Neuronal stem cell (in vitro differentiated cells): ENCODE data around the gene PIGP.

Source experiments
- DNase-seq: peaks from one replicate; pipeline ENCODE4 v3.0.0-alpha.2; 2013; ENCODE audit warnings: low spot score
- H2AFZ ChIP-seq: one replicate; pipeline ENCODE4 v1.6.1; 2013; ENCODE audit warnings: mild to moderate bottlenecking, low read length, inconsistent platforms
- H2AK5ac ChIP-seq: 2 replicates; pipeline ENCODE4 v1.6.1; 2013; ENCODE audit warnings: low read depth, mild to moderate bottlenecking, inconsistent platforms, low read length, moderate library complexity, mixed read lengths
- H2BK120ac ChIP-seq: 2 replicates; pipeline ENCODE4 v1.6.1; 2013; ENCODE audit warnings: low read depth, mild to moderate bottlenecking, inconsistent platforms, low read length, moderate library complexity, mixed read lengths
- H2BK12ac ChIP-seq: one replicate; pipeline ENCODE4 v1.6.1; 2013; ENCODE audit warnings: low read length, inconsistent platforms
- H2BK15ac ChIP-seq: 2 replicates; pipeline ENCODE4 v1.6.1; 2013; ENCODE audit warnings: mild to moderate bottlenecking, low read length, inconsistent platforms, mixed read lengths
- H2BK5ac ChIP-seq: one replicate; pipeline ENCODE4 v1.6.1; 2013; ENCODE audit warnings: inconsistent platforms, mild to moderate bottlenecking, low read length, moderate library complexity
- H3K14ac ChIP-seq: one replicate; pipeline ENCODE4 v1.6.1; 2013; ENCODE audit warnings: low read length, inconsistent platforms
- H3K18ac ChIP-seq: 2 replicates; pipeline ENCODE4 v1.6.1; 2013; ENCODE audit warnings: low read length, inconsistent platforms
- H3K23ac ChIP-seq: 2 replicates; pipeline ENCODE4 v1.6.1; 2013; ENCODE audit warnings: low read depth, mild to moderate bottlenecking, mixed read lengths, low read length, inconsistent platforms; ENCODE audit not compliant: poor library complexity
- H3K27ac ChIP-seq: replicated peaks from 3 replicates; pipeline ENCODE4 v1.5.1; 2013; ENCODE audit warnings: low read length, inconsistent platforms
- H3K27me3 ChIP-seq, 3 experiments: 2 replicates each; pipeline ENCODE4 v1.6.1; 2013; ENCODE audit warnings: low read length in 3 of 3, mild to moderate bottlenecking in 2 of 3, inconsistent platforms in 1 of 3, low read depth in 1 of 3, mixed read lengths in 1 of 3, moderate library complexity in 1 of 3; ENCODE audit not compliant: control insufficient read depth in 3 of 3, insufficient read depth in 3 of 3
- H3K36me3 ChIP-seq, 2 donors: replicated peaks in 1 of 2; 2 replicates each; pipeline ENCODE4 v1.6.1; 2013; ENCODE audit warnings: low read length in 2 of 2; ENCODE audit not compliant: control insufficient read depth in 2 of 2, insufficient read depth in 2 of 2
- H3K4ac ChIP-seq: 2 replicates; pipeline ENCODE4 v1.6.1; 2013; ENCODE audit warnings: inconsistent platforms, mild to moderate bottlenecking, low read length, moderate library complexity
- H3K4me1 ChIP-seq, 2 donors: 1 replicate in 1 of 2; 2 replicates in 1 of 2; pipeline ENCODE4 v1.6.1; 2013; ENCODE audit warnings: low read length in 2 of 2, low read depth in 1 of 2; ENCODE audit not compliant: control insufficient read depth in 2 of 2, insufficient read depth in 1 of 2
- H3K4me2 ChIP-seq: one replicate; pipeline ENCODE4 v1.6.1; 2013; ENCODE audit warnings: mild to moderate bottlenecking, low read length, inconsistent platforms; ENCODE audit not compliant: insufficient read depth, poor library complexity, severe bottlenecking
- H3K4me3 ChIP-seq, 2 donors: 2 replicates each; pipeline ENCODE4 v1.5.1; 2013; ENCODE audit warnings: low read length in 2 of 2, mild to moderate bottlenecking in 2 of 2, inconsistent platforms in 1 of 2, moderate library complexity in 1 of 2
- H3K79me1 ChIP-seq: one replicate; pipeline ENCODE4 v1.6.1; 2013; ENCODE audit warnings: low read depth, mild to moderate bottlenecking, inconsistent platforms, low read length, moderate library complexity
- H3K9ac ChIP-seq: one replicate; pipeline ENCODE4 v1.6.1; 2013; ENCODE audit warnings: mild to moderate bottlenecking, low read depth, low read length, inconsistent platforms; ENCODE audit not compliant: poor library complexity
- H3K9me3 ChIP-seq, 2 donors: replicated peaks in 1 of 2; 2 replicates each; pipeline versions ENCODE3 to v1.6.1; 2013; ENCODE audit warnings: low read length in 2 of 2, mild to moderate bottlenecking in 2 of 2, inconsistent platforms in 1 of 2, low read depth in 1 of 2, mixed read lengths in 1 of 2, moderate library complexity in 1 of 2; ENCODE audit not compliant: control insufficient read depth in 2 of 2, insufficient read depth in 1 of 2
- H4K8ac ChIP-seq: one replicate; pipeline ENCODE4 v1.6.1; 2013; ENCODE audit warnings: low read depth, mild to moderate bottlenecking, inconsistent platforms, low read length, moderate library complexity
- H4K91ac ChIP-seq: one replicate; pipeline ENCODE4 v1.6.1; 2013; ENCODE audit warnings: low read length, low read depth, mild to moderate bottlenecking, inconsistent platforms; ENCODE audit not compliant: poor library complexity
- WGBS, 2 donors: extraction: QIAGEN DNeasy Blood & Tissue Kit; methylation state at CpG; one replicate each; pipeline ENCODE4 v1.1.7; 2013; ENCODE audit warnings: missing lambda C conversion rate in 2 of 2, mixed read lengths in 1 of 2; ENCODE audit not compliant: insufficient read length in 2 of 2, insufficient replicate concordance in 1 of 2; ENCODE audit errors: extremely low coverage in 2 of 2; 5-methylcytosine and 5-hydroxymethylcytosine counted together

PIGP gene

GRCh38 chr21:37085726-37086125 is 12.9 kb upstream of the PIGP start:
- Histone ChIP-seq H3K9me3 (peaks cover 0 to 23% of the 10 kb centered on the region in 2 donors), H3K4me1 (no peaks in the 10 kb centered on the region), H4K8ac (no peak overlapping the region), H2AFZ (no peak overlapping the region), H2AK5ac (no peak overlapping the region), H3K14ac (no peak overlapping the region), H3K4ac (no peak overlapping the region), H3K27ac (no peak overlapping the region), H2BK120ac (no peak overlapping the region), H3K27me3 (no peaks in the 10 kb centered on the region), H3K4me2 (no peak overlapping the region), H3K4me3 (no peak overlapping the region), H2BK5ac (no peak overlapping the region), H2BK15ac (no peak overlapping the region), H2BK12ac (no peak overlapping the region), H3K18ac (no peak overlapping the region), H3K9ac (no peak overlapping the region), H3K36me3 (peaks cover 2 to 56% of the 10 kb centered on the region in 2 donors), H4K91ac (no peak overlapping the region), H3K79me1 (no peaks in the 10 kb centered on the region), H3K23ac (no peak overlapping the region)
- WGBS, 2 donors, result no CpG with 5 or more reads among the region's 3 CpGs
- DNase-seq, result no peak

DNA sequence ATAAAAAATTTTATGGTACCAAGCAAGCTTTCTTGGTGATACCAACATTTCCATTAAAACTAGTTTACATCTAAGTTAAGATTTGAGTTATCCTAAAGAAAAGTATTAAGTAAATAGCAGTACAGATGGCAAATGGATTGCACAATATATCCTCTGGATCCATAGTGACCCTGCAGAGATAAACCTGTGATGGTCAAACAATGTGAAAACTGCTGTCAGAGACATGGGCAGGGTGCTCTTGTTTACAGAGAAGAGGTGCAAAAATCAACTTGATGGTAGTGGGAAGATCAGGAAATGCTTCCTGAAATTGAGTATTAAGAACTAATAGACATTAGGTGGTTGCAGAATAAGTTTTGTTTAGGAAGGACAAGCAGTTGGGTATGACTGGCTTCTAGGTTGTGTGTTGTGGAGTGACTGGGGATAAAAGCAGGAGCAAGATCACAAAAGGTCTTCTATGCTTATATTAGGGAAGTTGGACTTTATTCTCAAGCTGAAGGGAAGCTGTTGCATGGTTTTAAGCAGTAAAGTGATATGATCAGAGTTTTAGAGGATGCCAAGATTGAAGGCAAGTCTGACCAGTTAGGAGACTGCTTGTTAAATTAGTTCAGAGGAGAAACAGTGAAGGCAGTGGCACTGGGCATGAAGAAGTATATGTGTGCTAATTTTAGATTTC is 10.1 kb upstream of the PIGP start:
- no peak overlapping the region for H3K18ac ChIP-seq
- peaks cover 2 to 28% of the 10 kb centered on the region in 2 donors for H3K36me3 ChIP-seq
- no peak overlapping the region for H4K8ac ChIP-seq
- H2BK5ac ChIP-seq, result no peak overlapping the region
- H3K23ac ChIP-seq, result no peak overlapping the region
- no peak overlapping the region for H3K14ac ChIP-seq
- no peak overlapping the region for H3K4me2 ChIP-seq
- no peak overlapping the region for H2BK12ac ChIP-seq
- no peaks in the 10 kb centered on the region for H3K27me3 ChIP-seq
- H3K9me3 ChIP-seq, result peaks cover 0 to 44% of the 10 kb centered on the region in 2 donors
- H3K4ac ChIP-seq, result no peak overlapping the region
- H4K91ac ChIP-seq, result no peak overlapping the region
- no peaks in the 10 kb centered on the region for H3K79me1 ChIP-seq
- no peak overlapping the region for H2AK5ac ChIP-seq
- H3K9ac ChIP-seq, result no peak overlapping the region
- no peaks in the 10 kb centered on the region for H3K4me1 ChIP-seq
- H3K27ac ChIP-seq, result no peak overlapping the region
- H2BK120ac ChIP-seq, result no peak overlapping the region
- no peak overlapping the region for H3K4me3 ChIP-seq
- no peak overlapping the region for H2BK15ac ChIP-seq
- no peak for DNase-seq
- H2AFZ ChIP-seq, result no peak overlapping the region

DNA sequence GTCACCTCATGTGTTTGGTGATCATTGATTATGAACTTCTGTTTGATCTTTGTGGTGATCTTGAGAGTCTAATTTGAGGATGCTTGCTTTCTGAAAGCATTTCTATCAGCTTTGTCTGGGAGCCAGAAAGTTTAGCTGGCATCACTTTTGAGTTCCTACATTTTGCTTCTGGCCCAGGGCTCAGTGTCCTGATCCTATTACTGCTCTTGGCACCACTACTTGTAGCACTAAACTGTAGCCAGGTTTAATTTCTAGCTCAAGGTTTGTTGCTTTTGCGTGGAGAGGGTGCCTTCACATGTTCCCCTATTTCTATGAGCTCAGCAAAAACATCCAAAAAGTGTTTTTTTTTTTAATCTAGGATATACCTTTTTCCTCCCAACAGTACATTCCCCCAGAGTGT is 9.5 kb upstream of the PIGP start:
- H2BK5ac ChIP-seq, result no peak overlapping the region
- no peak overlapping the region for H3K4ac ChIP-seq
- H3K27ac ChIP-seq, result no peak overlapping the region
- no peak overlapping the region for H2BK120ac ChIP-seq
- H4K8ac ChIP-seq, result no peak overlapping the region
- peaks cover 0 to 51% of the 10 kb centered on the region in 2 donors for H3K9me3 ChIP-seq
- no peak for DNase-seq
- no peak overlapping the region for H3K18ac ChIP-seq
- no peak overlapping the region for H2AK5ac ChIP-seq
- H3K27me3 ChIP-seq, result no peaks in the 10 kb centered on the region
- H3K79me1 ChIP-seq, result no peaks in the 10 kb centered on the region
- no CpG with 5 or more reads among the region's 1 CpG for WGBS, 2 donors
- H3K14ac ChIP-seq, result no peak overlapping the region
- no peak overlapping the region for H3K9ac ChIP-seq
- no peaks in the 10 kb centered on the region for H3K4me1 ChIP-seq
- no peak overlapping the region for H4K91ac ChIP-seq
- no peak overlapping the region for H3K4me3 ChIP-seq
- no peak overlapping the region for H2BK15ac ChIP-seq
- no peak overlapping the region for H2BK12ac ChIP-seq
- H3K36me3 ChIP-seq, result peaks cover 2 to 22% of the 10 kb centered on the region in 2 donors
- no peak overlapping the region for H3K23ac ChIP-seq
- H2AFZ ChIP-seq, result no peak overlapping the region
- H3K4me2 ChIP-seq, result no peak overlapping the region

DNA sequence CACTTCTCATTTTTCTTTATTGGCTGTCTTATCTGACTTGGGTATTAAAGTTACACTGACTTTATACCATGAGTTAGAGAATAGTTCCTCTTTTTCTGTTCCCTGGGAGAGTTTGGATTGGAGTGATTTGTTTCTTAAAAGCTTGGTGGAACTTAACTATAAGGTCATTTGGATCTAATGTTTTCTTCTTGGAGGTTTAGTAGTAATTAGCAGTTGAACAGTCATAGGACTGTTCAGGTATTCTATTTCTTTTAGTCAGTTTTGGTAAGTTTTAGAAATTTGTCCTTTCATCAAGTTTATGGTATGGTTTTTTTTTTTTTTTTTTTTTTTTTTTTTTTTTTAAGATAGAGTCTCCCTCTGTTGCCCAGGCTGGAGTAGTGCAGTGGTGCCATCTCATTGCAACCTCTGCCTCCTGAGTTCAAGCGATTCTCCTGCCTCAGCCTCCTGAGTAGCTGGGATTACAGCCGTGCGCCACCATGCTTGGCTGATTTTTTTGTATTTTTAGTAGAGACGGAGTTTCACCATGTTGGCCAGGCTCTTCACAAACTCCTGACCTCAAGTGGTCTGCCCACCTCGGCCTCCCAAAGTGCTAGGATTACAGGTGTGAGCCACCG is 6.4 kb upstream of the PIGP start:
- Histone ChIP-seq H3K4me1 (peaks cover 0 to 3% of the 10 kb centered on the region in 2 donors), H3K36me3 (peaks cover 2 to 8% of the 10 kb centered on the region in 2 donors), H3K4me3 (no peak overlapping the region), H3K9me3 (peaks cover 0 to 60% of the 10 kb centered on the region in 2 donors), H4K8ac (no peak overlapping the region), H3K9ac (no peak overlapping the region), H2AFZ (no peak overlapping the region), H2BK12ac (no peak overlapping the region), H3K18ac (no peak overlapping the region), H2BK5ac (no peak overlapping the region), H2AK5ac (no peak overlapping the region), H3K23ac (no peak overlapping the region), H3K4ac (no peak overlapping the region), H4K91ac (no peak overlapping the region), H3K14ac (no peak overlapping the region), H3K27ac (no peak overlapping the region), H3K4me2 (no peak overlapping the region), H2BK15ac (no peak overlapping the region), H2BK120ac (no peak overlapping the region), H3K27me3 (no peaks in the 10 kb centered on the region), H3K79me1 (no peaks in the 10 kb centered on the region)
- no CpG with 5 or more reads among the region's 6 CpGs for WGBS, 2 donors
- DNase-seq, result no peak
